ENCODE measurements around the gene AGBL2. TPM values are rescaled to one million over a fixed set of nuclear protein-coding genes. Genes with fewer than 3 reads are reported as not detected.

The AGBL2 gene
- total and polyA plus RNA-seq, 2 donors (not counting 3 experiments of a cell fraction or from before 2014, with no cell fraction given), result 0.08 to 0.86 TPM

DNA sequence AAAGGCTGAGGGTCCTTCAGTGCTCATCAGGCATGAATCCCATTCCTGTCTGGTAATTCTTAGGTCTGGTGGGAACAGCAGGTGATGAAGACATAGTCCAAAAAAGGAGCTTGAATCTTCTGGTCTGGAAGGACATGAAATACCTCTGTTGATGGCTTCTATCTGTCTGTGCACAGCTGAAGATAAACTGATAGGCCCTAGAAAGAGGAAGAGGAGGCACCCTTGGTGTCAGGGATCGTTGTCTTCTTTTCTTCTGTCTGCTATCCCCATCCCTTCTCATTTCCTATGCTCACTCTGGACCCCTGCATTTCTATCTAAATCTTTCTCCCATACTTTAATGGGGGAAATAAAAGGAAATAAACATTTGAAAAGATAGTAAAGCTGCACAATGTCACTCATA, 9.4 kb downstream of the AGBL2 start:
- Histone ChIP-seq H3K27me3 (ENCODE audit: control insufficient read depth in 2 of 2, insufficient read depth in 2 of 2, low read length in 2 of 2) (no peaks in the 10 kb centered on the region), H3K9me1 (replicated peaks; ENCODE audit: control insufficient read depth, extremely low read depth, insufficient read depth, low read length) (no peaks in the 10 kb centered on the region), H3K4me1 (ENCODE audit: control insufficient read depth, extremely low read depth, insufficient read depth, low read length) (no peaks in the 10 kb centered on the region), H3K36me3 (ENCODE audit: control insufficient read depth in 2 of 2, extremely low read depth in 1 of 2, insufficient read depth in 2 of 2, low read length in 2 of 2) (no peaks in the 10 kb centered on the region), H4K20me1 (replicated peaks; ENCODE audit: control insufficient read depth, extremely low read depth, insufficient read depth, low read length) (no peaks in the 10 kb centered on the region), H3K79me2 (ENCODE audit: control insufficient read depth, insufficient read depth, low read length) (no peaks in the 10 kb centered on the region), H2AFZ (ENCODE audit: low read depth, low read length) (no peak overlapping the region), H3K9ac (replicated peaks; ENCODE audit: extremely low read depth, insufficient read depth, low read length) (no peak overlapping the region), H3K27ac (ENCODE audit: insufficient read depth, low read depth, low read length) (no peak overlapping the region), H3K4me3 (replicated peaks in 1 of 3; ENCODE audit: insufficient read depth in 1 of 3, low read depth in 1 of 3, low read length in 3 of 3) (no peak overlapping the region), H3K4me2 (ENCODE audit: insufficient read depth, low read length) (no peak overlapping the region), H3K9me3 (replicated peaks; ENCODE audit: control insufficient read depth, insufficient read depth, low read length) (no peaks in the 10 kb centered on the region)
- no peak for FAIRE-seq
- intact Hi-C loops (cut with micrococcal nuclease) (no loop called here), dilution Hi-C loops (cut with MboI; ENCODE audit: extremely low pct_ligation_motif_present, low sequenced_read_pairs) (no loop called here)
- CTCF ChIA-PET, result interaction anchor here (1.1 to 2.6 kb wide), 3 partner anchors 22 to 67 kb away, joined by 3 to 6 read pairs (median 3); no protein-coding TSS in a partner anchor
- no peak for DNase-seq (ENCODE audit: low read depth, low spot score)
- POLR2A ChIA-PET, result no interaction called here
- no TSS peak for BruUV-seq (replicated peaks)
- no peak for TF ChIP-seq POLR2AphosphoS5 (IDR thresholded peaks at IDR 0.05; ENCODE audit: insufficient read depth, low read depth, low read length)
- TF ChIP-seq POLR2A (IDR thresholded peaks at IDR 0.05; ENCODE audit: low read depth, low read length), result no peak
- TF ChIP-seq FOS (IDR thresholded peaks at IDR 0.05; ENCODE audit: borderline replicate concordance, insufficient read depth, low read length), result no peak
- no peak for TF ChIP-seq GATA2 (IDR thresholded peaks at IDR 0.05; ENCODE audit: insufficient read depth, insufficient read length, low read depth, low read length)
- TF ChIP-seq JUN (IDR thresholded peaks at IDR 0.05; ENCODE audit: borderline replicate concordance, insufficient read depth, insufficient read length, low read depth), result no peak
- no peak for TF ChIP-seq CTCF (IDR thresholded peaks at IDR 0.05; ENCODE audit: extremely low read depth in 1 of 2, insufficient read depth in 1 of 2, low read depth in 1 of 2, low read length in 2 of 2)
- TF ChIP-seq, protein P1, sequence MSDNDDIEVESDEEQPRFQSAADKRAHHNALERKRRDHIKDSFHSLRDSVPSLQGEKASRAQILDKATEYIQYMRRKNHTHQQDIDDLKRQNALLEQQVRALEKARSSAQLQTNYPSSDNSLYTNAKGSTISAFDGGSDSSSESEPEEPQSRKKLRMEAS (IDR thresholded peaks at IDR 0.05; ENCODE audit: insufficient read depth, insufficient read length), result no peak
- TF ChIP-seq MYC (IDR thresholded peaks at IDR 0.05; ENCODE audit: low read depth, low read length), result no peak
- no peak for TF ChIP-seq EZH2 (IDR thresholded peaks at IDR 0.05; ENCODE audit: borderline replicate concordance, low read depth, low read length, severe bottlenecking)
